ENCODE data around the gene TSPO2.
"Not testable (repeated sequence)": the region's sequence is repeated elsewhere in the genome, so short reads cannot be mapped to it uniquely, and the experiment has no call there.

TSPO2 gene

GRCh38 chr6:41042226-41043055 lies at the start of gene TSPO2:
Gene TSPO2 (plus strand): TSS chr6:41042467. CDS start chr6:41042986, 519 bp downstream.
- no peak for DNase-seq

GRCh38 chr6:40992746-40993145 lies 49.5 kb upstream of the TSPO2 start:
- no peak for DNase-seq

- no peak for DNase-seq
Observed at GRCh38 chr6:40996591-40997233, 45.6 kb upstream of the TSPO2 start.

- DNase-seq: no peak
Observed at GRCh38 chr6:40997234-40997957, 44.9 kb upstream of the TSPO2 start.

GRCh38 chr6:40998661-40999060 lies 43.6 kb upstream of the TSPO2 start:
- DNase-seq: no peak

- DNase-seq: no peak
Observed at GRCh38 chr6:40999569-40999968, 42.7 kb upstream of the TSPO2 start.

- no peak for DNase-seq
Observed at GRCh38 chr6:41000248-41000647, 42.0 kb upstream of the TSPO2 start.

- DNase-seq: no peak
Observed at GRCh38 chr6:41002168-41002567, 40.1 kb upstream of the TSPO2 start.

- peak in 2 of 4 experiments; percentile 17 to 21 for DNase-seq
Observed at GRCh38 chr6:41006217-41006616, 36.0 kb upstream of the TSPO2 start.

GRCh38 chr6:41006980-41007379 lies 35.3 kb upstream of the TSPO2 start:
- DNase-seq: not testable (repeated sequence)

- no peak for DNase-seq
Observed at GRCh38 chr6:41008011-41008410, 34.3 kb upstream of the TSPO2 start.

GRCh38 chr6:41009669-41010068 lies 32.6 kb upstream of the TSPO2 start:
- DNase-seq: no peak

GRCh38 chr6:41011673-41012072 lies 30.6 kb upstream of the TSPO2 start:
- DNase-seq: no peak

- no peak for DNase-seq
Observed at GRCh38 chr6:41013466-41014153, 28.7 kb upstream of the TSPO2 start.

- DNase-seq: no peak
Observed at GRCh38 chr6:41014780-41015179, 27.5 kb upstream of the TSPO2 start.

- DNase-seq: not testable (repeated sequence)
Observed at GRCh38 chr6:41015860-41016259, 26.4 kb upstream of the TSPO2 start.

- no peak for DNase-seq
Observed at GRCh38 chr6:41017663-41018062, 24.6 kb upstream of the TSPO2 start.

- DNase-seq: no peak
Observed at GRCh38 chr6:41021832-41022231, 20.4 kb upstream of the TSPO2 start.

- DNase-seq: no peak
Observed at GRCh38 chr6:41022294-41022693, 20.0 kb upstream of the TSPO2 start.

- DNase-seq: no peak
Observed at GRCh38 chr6:41023114-41023513, 19.2 kb upstream of the TSPO2 start.

- no peak for DNase-seq
Observed at GRCh38 chr6:41025966-41026530, 16.2 kb upstream of the TSPO2 start.

- DNase-seq: no peak
Observed at GRCh38 chr6:41027241-41027640, 15.0 kb upstream of the TSPO2 start.
